Hematopoietic multipotent progenitor cell treated with erythropoietin and hydrocortisone succinate and interleukin-3 and kit ligand, for 4 days (in vitro differentiated cells): ENCODE data around the gene RHO.
"Not testable (repeated sequence)": the region's sequence is repeated elsewhere in the genome, so short reads cannot be mapped to it uniquely, and the experiment has no call there.

Experiments
- DNase-seq: peaks from one replicate; pipeline ENCODE4 v3.0.0-alpha.2; 2015

The RHO gene

GRCh38 chr3:129500334-129500658, 28.1 kb upstream of the RHO start:
- DNase-seq = no peak

- no peak for DNase-seq
Measured at GRCh38 chr3:129501630-129502029, 26.8 kb upstream of the RHO start.

- DNase-seq = no peak
Measured at GRCh38 chr3:129502641-129503408, 25.6 kb upstream of the RHO start.

- no peak for DNase-seq
Measured at GRCh38 chr3:129503471-129504291, 24.8 kb upstream of the RHO start.

- DNase-seq = no peak
Measured at GRCh38 chr3:129504471-129505100, 23.9 kb upstream of the RHO start.

GRCh38 chr3:129505341-129505740, 23.1 kb upstream of the RHO start:
- no peak for DNase-seq

- no peak for DNase-seq
Measured at GRCh38 chr3:129506231-129506742, 22.2 kb upstream of the RHO start.

GRCh38 chr3:129507181-129507831, 21.1 kb upstream of the RHO start:
- no peak for DNase-seq

- DNase-seq = no peak
Measured at GRCh38 chr3:129512595-129512994, 15.8 kb upstream of the RHO start.

- no peak for DNase-seq
Measured at GRCh38 chr3:129513705-129514104, 14.7 kb upstream of the RHO start.

GRCh38 chr3:129514110-129514509, 14.3 kb upstream of the RHO start:
- no peak for DNase-seq

- no peak for DNase-seq
Measured at GRCh38 chr3:129514563-129514962, 13.9 kb upstream of the RHO start.

GRCh38 chr3:129515108-129515820, 13.2 kb upstream of the RHO start:
- not testable (repeated sequence) for DNase-seq

- DNase-seq = not testable (repeated sequence)
Measured at GRCh38 chr3:129515821-129516432, 12.5 kb upstream of the RHO start.

- DNase-seq = no peak
Measured at GRCh38 chr3:129517516-129517915, 10.9 kb upstream of the RHO start.

- DNase-seq = no peak
Measured at GRCh38 chr3:129518038-129518561, 10.3 kb upstream of the RHO start.

GRCh38 chr3:129518581-129518980, 9.9 kb upstream of the RHO start:
- no peak for DNase-seq

- no peak for DNase-seq
Measured at GRCh38 chr3:129519449-129519848, 9.0 kb upstream of the RHO start.

- DNase-seq = no peak
Measured at GRCh38 chr3:129519896-129520715, 8.3 kb upstream of the RHO start.

GRCh38 chr3:129520960-129521359, 7.5 kb upstream of the RHO start:
- DNase-seq = no peak

- no peak for DNase-seq
Measured at GRCh38 chr3:129521611-129522010, 6.8 kb upstream of the RHO start.
